HepG2 (cell line): ENCODE results near the gene ATP13A3. TPM values are rescaled to one million over a fixed set of nuclear protein-coding genes. Genes with fewer than 3 reads are reported as not detected.

Source experiments
- ATAC-seq: fragments of 200-7000 bp; cut with Tn5 transposase; 3 replicates; pipeline ENCODE4 v1.9.1; 2020; ENCODE audit warnings: mild to moderate bottlenecking, moderate library complexity
- BruUV-seq: library from RNA; stranded (reverse); fragments of 400-500 nt; replicated peaks from 2 replicates; lab custom pipeline; 2021; lab: Mats Ljungman, UMichigan
- CTCF ChIA-PET: fragments of 300-600 bp; formaldehyde crosslinking; extraction: SDS; loops from one replicate; lab custom pipeline; 2021; ENCODE audit warnings: low total read pairs, inconsistent platforms, low intra/inter-chr PET ratio; lab: Yijun Ruan, JAX
- POLR2A ChIA-PET: fragments of 350-600 bp; sonication (Branson Sonifier 250); formaldehyde crosslinking; loops from one replicate; lab custom pipeline; 2020; ENCODE audit warnings: antibody characterized with exemption, inconsistent platforms; lab: Yijun Ruan, JAX
- DNase-seq: peaks from one replicate; pipeline ENCODE4 v3.0.0-alpha.2; 2015; ENCODE audit warnings: low spot score
- FAIRE-seq: peaks from 3 replicates; lab custom pipeline; 2011; peaks lifted over from hg19 to GRCh38; lab: Jason Lieb, UNC
- H2AFZ ChIP-seq: one replicate; pipeline ENCODE4 v1.6.1; 2011; ENCODE audit warnings: low read length, inconsistent platforms
- H3K27ac ChIP-seq: fragments of 300-600 bp; 3 replicates; pipeline ENCODE4 v1.8.0; 2011; ENCODE audit warnings: mixed run types, mild to moderate bottlenecking, mixed read lengths, low read length, inconsistent platforms; ENCODE audit not compliant: insufficient read depth; ENCODE audit errors: extremely low read length
- H3K27me3 ChIP-seq, 2 experiments: fragments of 200-600 bp in 1 of 2; 2 replicates in 1 of 2; 3 replicates in 1 of 2; pipeline versions ENCODE4 v1.6.0 to v1.8.0; 2011; ENCODE audit warnings: low read length in 2 of 2, mild to moderate bottlenecking in 2 of 2, moderate library complexity in 2 of 2, inconsistent platforms in 1 of 2; ENCODE audit not compliant: insufficient read depth in 2 of 2, control insufficient read depth in 1 of 2
- H3K36me3 ChIP-seq, 2 experiments: fragments of 200-600 bp in 1 of 2; replicated peaks in 1 of 2; 2 replicates in 1 of 2; 3 replicates in 1 of 2; pipeline versions ENCODE4 v1.5.1 to v1.8.0; 2011; ENCODE audit warnings: low read length in 2 of 2, inconsistent platforms in 1 of 2; ENCODE audit not compliant: insufficient read depth in 2 of 2, control insufficient read depth in 1 of 2
- H3K4me1 ChIP-seq: 2 replicates; pipeline ENCODE4 v1.5.1; 2012; ENCODE audit warnings: low read length, inconsistent platforms; ENCODE audit not compliant: insufficient read depth
- H3K4me2 ChIP-seq: 2 replicates; pipeline ENCODE4 v1.6.0; 2011; ENCODE audit warnings: low read depth, low read length, inconsistent platforms
- H3K4me3 ChIP-seq, 3 experiments: fragments of 200-600 bp in 1 of 3; sonication (generic), shearing (Covaris generic) in 1 of 3; replicated peaks in 1 of 3; 2 replicates each; pipeline ENCODE4 v1.5.1; 2011 to 2016; ENCODE audit warnings: low read length in 3 of 3, inconsistent platforms in 2 of 3, low read depth in 2 of 3, mild to moderate bottlenecking in 2 of 3, control low read depth in 1 of 3, mixed read lengths in 1 of 3; ENCODE audit not compliant: insufficient read depth in 1 of 3
- H3K79me2 ChIP-seq: one replicate; pipeline ENCODE4 v1.6.1; 2011; ENCODE audit warnings: low read length, inconsistent platforms; ENCODE audit not compliant: insufficient read depth
- H3K9ac ChIP-seq: 2 replicates; pipeline ENCODE4 v1.6.0; 2011; ENCODE audit warnings: mild to moderate bottlenecking, low read depth, low read length, inconsistent platforms; ENCODE audit not compliant: insufficient read depth
- H3K9me3 ChIP-seq: 2 replicates; pipeline ENCODE4 v1.5.1; 2012; ENCODE audit warnings: mild to moderate bottlenecking, low read length
- H4K20me1 ChIP-seq: 2 replicates; pipeline ENCODE4 v1.6.0; 2011; ENCODE audit warnings: inconsistent platforms, mild to moderate bottlenecking, low read length, moderate library complexity; ENCODE audit not compliant: insufficient read depth
- CC2D1A ChIP-seq: sonication (generic); formaldehyde crosslinking; IDR thresholded peaks from 2 replicates; pipeline ENCODE4 v1.8.1; 2023; ENCODE audit warnings: mild to moderate bottlenecking, missing genetic modification reagents
- FOXA3 ChIP-seq: IDR thresholded peaks from 2 replicates; pipeline ENCODE4 v1.6.1; 2016; ENCODE audit warnings: missing genetic modification reagents, missing compliant biosample characterization
- KLF13 ChIP-seq: sonication (generic); formaldehyde crosslinking; IDR thresholded peaks from 2 replicates; pipeline ENCODE4 v1.4.0; 2020; ENCODE audit warnings: mild to moderate bottlenecking, missing genetic modification reagents
- ONECUT2 ChIP-seq: sonication (generic); formaldehyde crosslinking; IDR thresholded peaks from 2 replicates; pipeline ENCODE4 v1.4.0; 2020; ENCODE audit warnings: missing genetic modification reagents
- STAG1 ChIP-seq: sonication (generic); formaldehyde crosslinking; IDR thresholded peaks from 2 replicates; pipeline ENCODE4 v1.4.0; 2020; ENCODE audit warnings: missing genetic modification reagents
- ZBTB21 ChIP-seq: sonication (generic); formaldehyde crosslinking; IDR thresholded peaks from 2 replicates; pipeline ENCODE4 v1.4.0; 2020; ENCODE audit warnings: missing genetic modification reagents
- ZBTB3 ChIP-seq: sonication (generic); formaldehyde crosslinking; IDR thresholded peaks from 2 replicates; pipeline ENCODE4 v1.4.0; 2020; ENCODE audit warnings: low read depth, mild to moderate bottlenecking, moderate library complexity, missing genetic modification reagents, borderline replicate concordance
- ZNF235 ChIP-seq: sonication (generic); formaldehyde crosslinking; IDR thresholded peaks from 2 replicates; pipeline ENCODE4 v1.8.1; 2023; ENCODE audit warnings: mild to moderate bottlenecking, missing genetic modification reagents, borderline replicate concordance
- ZNF3 ChIP-seq: IDR thresholded peaks from 2 replicates; pipeline ENCODE4 v1.7.0; 2017; ENCODE audit warnings: inconsistent platforms
- ZNF33B ChIP-seq: sonication (generic); formaldehyde crosslinking; IDR thresholded peaks from 2 replicates; pipeline ENCODE4 v1.5.1; 2020; ENCODE audit warnings: mild to moderate bottlenecking, missing genetic modification reagents
- ZNF598 ChIP-seq: sonication (generic); formaldehyde crosslinking; IDR thresholded peaks from 2 replicates; pipeline ENCODE4 v1.5.1; 2020; ENCODE audit warnings: mild to moderate bottlenecking, missing genetic modification reagents, borderline replicate concordance
- ZNF879 ChIP-seq: sonication (generic); formaldehyde crosslinking; IDR thresholded peaks from 2 replicates; pipeline ENCODE4 v1.8.1; 2023; ENCODE audit warnings: missing genetic modification reagents
- ZSCAN31 ChIP-seq: sonication (generic); formaldehyde crosslinking; IDR thresholded peaks from 2 replicates; pipeline ENCODE4 v1.5.0; 2020; ENCODE audit warnings: low read depth, mild to moderate bottlenecking, missing genetic modification reagents
- WGBS: methylation state at CpG from one replicate; pipeline ENCODE4 v1.1.6; 2017; ENCODE audit warnings: low lambda C conversion rate; 5-methylcytosine and 5-hydroxymethylcytosine counted together
- in situ Hi-C: cut with HindIII; loops from 2 replicates; pipeline ENCODE4 v1.10.0; 2017; ENCODE audit warnings: low pct_unique_long_range_greater_than_20kb; ENCODE audit not compliant: extremely low pct_ligation_motif_present
- intact Hi-C: fragments of 100-400 bp; cut with micrococcal nuclease; formaldehyde crosslinking; loops from one replicate; pipeline ENCODE4 v1.10.0; 2022; ENCODE audit not compliant: unreplicated experiment
- polyA plus RNA-seq, 8 experiments: library from polyadenylated mRNA; depleted of rRNA in 3 of 8; stranded (reverse) in 7 of 8; unstranded in 1 of 8; fragments of >200 nt; fragmentation: Illumina TruSeq in 4 of 8; extraction: Trizol in 4 of 8; gene quantifications; 2 replicates each; pipeline versions ENCODE4 v1.2.1 to v1.2.3, GENCODE V29; 2011 to 2016; ENCODE audit warnings: low read depth in 4 of 8, missing spikeins in 1 of 8, mixed read lengths in 1 of 8; ENCODE audit not compliant: insufficient read depth in 1 of 8
- total RNA-seq, 5 experiments: library from RNA; depleted of rRNA; stranded (reverse); fragments of >200 nt; fragmentation: Illumina TruSeq; extraction: Trizol; gene quantifications; 2 replicates each; pipeline ENCODE4 v1.2.3, GENCODE V29; 2016; ENCODE audit warnings: low read depth in 1 of 5
- TF ChIP-seq, protein P1 (sequence below), 2 experiments: sonication (generic) in 1 of 2; formaldehyde crosslinking in 1 of 2; IDR thresholded peaks; 2 replicates each; pipeline versions ENCODE4 v1.4.0 to v1.6.1; 2016 to 2020; ENCODE audit warnings: borderline replicate concordance in 1 of 2, low read depth in 1 of 2, mild to moderate bottlenecking in 1 of 2, missing genetic modification reagents in 1 of 2
- TF ChIP-seq, protein P2 (sequence below): sonication (generic); formaldehyde crosslinking; IDR thresholded peaks from 2 replicates; pipeline ENCODE4 v1.5.0; 2020; ENCODE audit warnings: missing genetic modification reagents
- TF ChIP-seq, protein P3 (sequence below): sonication (generic); formaldehyde crosslinking; IDR thresholded peaks from 2 replicates; pipeline ENCODE4 v1.4.0; 2020; ENCODE audit warnings: mild to moderate bottlenecking, low read depth, missing genetic modification reagents

ATP13A3 gene
- total and polyA plus RNA-seq, 2 of the 13 experiments (the other 11 are each of a cell fraction or from before 2014, with no cell fraction given): 44.9 to 80.8 TPM

DNA sequence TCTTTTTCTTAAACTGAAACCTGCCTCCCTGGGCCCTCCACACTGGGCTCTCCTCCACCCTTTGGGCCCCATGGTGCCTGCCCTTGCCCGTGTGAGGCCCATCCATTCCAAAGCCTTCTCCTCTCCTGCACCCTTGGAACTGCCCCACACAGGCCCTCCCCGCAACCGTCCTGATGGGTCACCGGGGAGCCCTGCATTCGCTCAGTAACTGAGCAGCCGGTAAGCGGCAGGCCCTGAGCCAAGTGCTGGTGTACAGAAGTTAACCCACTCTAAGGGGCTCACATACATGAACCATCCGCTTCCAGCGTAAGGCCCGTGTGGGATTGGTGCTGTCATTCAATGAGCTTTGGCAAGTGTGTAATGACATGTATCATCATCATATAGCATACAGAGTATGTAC lies 111.9 kb downstream of the ATP13A3 start (continued):
- TF ChIP-seq, protein P1, sequence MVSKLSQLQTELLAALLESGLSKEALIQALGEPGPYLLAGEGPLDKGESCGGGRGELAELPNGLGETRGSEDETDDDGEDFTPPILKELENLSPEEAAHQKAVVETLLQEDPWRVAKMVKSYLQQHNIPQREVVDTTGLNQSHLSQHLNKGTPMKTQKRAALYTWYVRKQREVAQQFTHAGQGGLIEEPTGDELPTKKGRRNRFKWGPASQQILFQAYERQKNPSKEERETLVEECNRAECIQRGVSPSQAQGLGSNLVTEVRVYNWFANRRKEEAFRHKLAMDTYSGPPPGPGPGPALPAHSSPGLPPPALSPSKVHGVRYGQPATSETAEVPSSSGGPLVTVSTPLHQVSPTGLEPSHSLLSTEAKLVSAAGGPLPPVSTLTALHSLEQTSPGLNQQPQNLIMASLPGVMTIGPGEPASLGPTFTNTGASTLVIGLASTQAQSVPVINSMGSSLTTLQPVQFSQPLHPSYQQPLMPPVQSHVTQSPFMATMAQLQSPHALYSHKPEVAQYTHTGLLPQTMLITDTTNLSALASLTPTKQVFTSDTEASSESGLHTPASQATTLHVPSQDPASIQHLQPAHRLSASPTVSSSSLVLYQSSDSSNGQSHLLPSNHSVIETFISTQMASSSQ (IDR thresholded peaks at IDR 0.05; ENCODE audit: low read depth): no peak
- TF ChIP-seq, protein P1 (CRISPR knock-in tag; IDR thresholded peaks at IDR 0.05; ENCODE audit: borderline replicate concordance): no peak
- TF ChIP-seq ZNF598: no peak
- no peak for TF ChIP-seq ZNF33B (CRISPR knock-in tag)
- TF ChIP-seq CC2D1A (CRISPR knock-in tag): no peak
- no peak for TF ChIP-seq ONECUT2 (CRISPR knock-in tag)
- TF ChIP-seq ZBTB3: no peak
- no peak for TF ChIP-seq ZNF3 (CRISPR knock-in tag)
- no peak for TF ChIP-seq FOXA3 (CRISPR knock-in tag)

DNA sequence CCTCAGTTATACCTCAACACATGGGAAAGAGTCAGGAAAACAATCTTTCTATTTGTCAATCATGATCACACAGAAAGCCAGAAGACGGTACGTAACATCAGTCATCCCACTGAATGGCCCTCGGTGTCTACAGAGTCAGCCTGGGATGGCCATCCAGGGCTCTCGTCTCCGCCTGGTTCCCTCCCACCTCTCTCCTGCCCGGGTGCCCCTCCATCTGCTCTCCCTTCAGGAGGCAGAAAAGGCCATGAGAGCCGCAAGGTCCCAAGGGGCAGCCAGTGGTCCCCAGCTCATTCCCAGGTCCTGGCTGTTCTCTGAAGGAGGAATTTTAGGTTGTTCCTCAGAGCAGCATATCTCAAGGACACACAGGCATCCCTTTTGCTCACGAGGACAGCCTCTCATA lies 112.9 kb downstream of the ATP13A3 start:
- DNase-seq: no peak
- POLR2A ChIA-PET: no interaction called here
- H3K9ac ChIP-seq: no peak overlapping the region
- FAIRE-seq: no peak
- no peaks in the 10 kb centered on the region for H3K9me3 ChIP-seq
- BruUV-seq: no TSS peak
- peaks cover 7 to 57% of the 10 kb centered on the region in 2 experiments for H3K27me3 ChIP-seq
- intact Hi-C loops (no loop called here), in situ Hi-C loops (no loop called here)
- no peak overlapping the region for H3K27ac ChIP-seq
- 17% methylated on average over 3 of the region's 8 CpGs for WGBS
- H2AFZ ChIP-seq: no peak overlapping the region
- H3K4me3 ChIP-seq: no peak overlapping the region
- H3K4me1 ChIP-seq: peaks cover 10% of the 10 kb centered on the region
- CTCF ChIA-PET: no interaction called here
- no peaks in the 10 kb centered on the region for H4K20me1 ChIP-seq
- no peaks in the 10 kb centered on the region for H3K79me2 ChIP-seq
- no peak for ATAC-seq
- H3K4me2 ChIP-seq: no peak overlapping the region
- H3K36me3 ChIP-seq: no peaks in the 10 kb centered on the region
- TF ChIP-seq, protein P2, sequence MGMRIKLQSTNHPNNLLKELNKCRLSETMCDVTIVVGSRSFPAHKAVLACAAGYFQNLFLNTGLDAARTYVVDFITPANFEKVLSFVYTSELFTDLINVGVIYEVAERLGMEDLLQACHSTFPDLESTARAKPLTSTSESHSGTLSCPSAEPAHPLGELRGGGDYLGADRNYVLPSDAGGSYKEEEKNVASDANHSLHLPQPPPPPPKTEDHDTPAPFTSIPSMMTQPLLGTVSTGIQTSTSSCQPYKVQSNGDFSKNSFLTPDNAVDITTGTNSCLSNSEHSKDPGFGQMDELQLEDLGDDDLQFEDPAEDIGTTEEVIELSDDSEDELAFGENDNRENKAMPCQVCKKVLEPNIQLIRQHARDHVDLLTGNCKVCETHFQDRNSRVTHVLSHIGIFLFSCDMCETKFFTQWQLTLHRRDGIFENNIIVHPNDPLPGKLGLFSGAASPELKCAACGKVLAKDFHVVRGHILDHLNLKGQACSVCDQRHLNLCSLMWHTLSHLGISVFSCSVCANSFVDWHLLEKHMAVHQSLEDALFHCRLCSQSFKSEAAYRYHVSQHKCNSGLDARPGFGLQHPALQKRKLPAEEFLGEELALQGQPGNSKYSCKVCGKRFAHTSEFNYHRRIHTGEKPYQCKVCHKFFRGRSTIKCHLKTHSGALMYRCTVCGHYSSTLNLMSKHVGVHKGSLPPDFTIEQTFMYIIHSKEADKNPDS (CRISPR knock-in tag): no peak
- no peak for TF ChIP-seq KLF13 (CRISPR knock-in tag)
- no peak for TF ChIP-seq ZBTB21
- no peak for TF ChIP-seq STAG1 (CRISPR knock-in tag)
- TF ChIP-seq ZSCAN31 (CRISPR knock-in tag): no peak
- TF ChIP-seq, protein P3, sequence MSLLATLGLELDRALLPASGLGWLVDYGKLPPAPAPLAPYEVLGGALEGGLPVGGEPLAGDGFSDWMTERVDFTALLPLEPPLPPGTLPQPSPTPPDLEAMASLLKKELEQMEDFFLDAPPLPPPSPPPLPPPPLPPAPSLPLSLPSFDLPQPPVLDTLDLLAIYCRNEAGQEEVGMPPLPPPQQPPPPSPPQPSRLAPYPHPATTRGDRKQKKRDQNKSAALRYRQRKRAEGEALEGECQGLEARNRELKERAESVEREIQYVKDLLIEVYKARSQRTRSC (CRISPR knock-in tag): no peak
- TF ChIP-seq ZNF235 (CRISPR knock-in tag): no peak
- no peak for TF ChIP-seq ZNF879 (CRISPR knock-in tag)
